Activated CD4-positive, alpha-beta T cell treated with anti-CD3 and anti-CD28 coated beads for 1 hour (primary cell): ENCODE results near the gene DNPH1.

Source experiments
- DNase-seq: peaks from one replicate; pipeline ENCODE4 v3.0.0-alpha.2; 2020

The DNPH1 gene

GRCh38 chr6:43263314-43264178, 34.3 kb upstream of the DNPH1 start:
- DNase-seq: peak; percentile 66

GRCh38 chr6:43262780-43263313, 33.6 kb upstream of the DNPH1 start:
- no peak for DNase-seq

GRCh38 chr6:43262000-43262779, 32.9 kb upstream of the DNPH1 start:
- no peak for DNase-seq

- DNase-seq: no peak
These were observed 31.9 kb upstream of the DNPH1 start for GRCh38 chr6:43261198-43261597.

- DNase-seq: no peak
These were observed 31.5 kb upstream of the DNPH1 start for GRCh38 chr6:43260791-43261190.

GRCh38 chr6:43258807-43259686, 29.8 kb upstream of the DNPH1 start:
- no peak for DNase-seq

GRCh38 chr6:43258180-43258579, 28.9 kb upstream of the DNPH1 start:
- no peak for DNase-seq

- DNase-seq: no peak
These were observed 28.3 kb upstream of the DNPH1 start for GRCh38 chr6:43257367-43258145.

GRCh38 chr6:43256670-43257366, 27.5 kb upstream of the DNPH1 start:
- DNase-seq: no peak

GRCh38 chr6:43255408-43256054, 26.2 kb upstream of the DNPH1 start:
- no peak for DNase-seq

- DNase-seq: no peak
These were observed 25.6 kb upstream of the DNPH1 start for GRCh38 chr6:43254846-43255245.

GRCh38 chr6:43254138-43254817, 25.0 kb upstream of the DNPH1 start:
- DNase-seq: no peak

- DNase-seq: no peak
These were observed 24.1 kb upstream of the DNPH1 start for GRCh38 chr6:43253401-43253800.

GRCh38 chr6:43250992-43251373, 21.7 kb upstream of the DNPH1 start:
- no peak for DNase-seq

GRCh38 chr6:43248791-43249190, 19.5 kb upstream of the DNPH1 start:
- no peak for DNase-seq

- no peak for DNase-seq
These were observed 18.8 kb upstream of the DNPH1 start for GRCh38 chr6:43248101-43248500.

GRCh38 chr6:43247114-43247999, 18.1 kb upstream of the DNPH1 start:
- DNase-seq: peak; percentile 71

GRCh38 chr6:43246301-43247113, 17.2 kb upstream of the DNPH1 start:
- DNase-seq: no peak
